Cardiac fibroblast (primary cell): Measurements from ENCODE around the gene PFN3.

Source experiments
- DNase-seq, 2 donors: peaks; one replicate each; pipeline versions ENCODE4 v3.0.0 to v3.0.0-alpha.2; 2010; ENCODE audit warnings: low read depth in 2 of 2
- H3K4me3 ChIP-seq, 2 donors: replicated peaks in 1 of 2; 1 replicate in 1 of 2; 2 replicates in 1 of 2; pipeline ENCODE4 v1.5.1; 2011; ENCODE audit warnings: low read depth in 2 of 2, low read length in 2 of 2, mild to moderate bottlenecking in 2 of 2, moderate library complexity in 1 of 2
- TF ChIP-seq, protein P1 (sequence below): IDR thresholded peaks from one replicate; pipeline ENCODE4 v1.5.1; 2011; ENCODE audit warnings: low read depth, mild to moderate bottlenecking, low read length, inconsistent platforms

The PFN3 gene

GRCh38 chr5:177442066-177442826, 41.8 kb upstream of the PFN3 start:
- H3K4me3 ChIP-seq = no peak overlapping the region
- TF ChIP-seq, protein P1, sequence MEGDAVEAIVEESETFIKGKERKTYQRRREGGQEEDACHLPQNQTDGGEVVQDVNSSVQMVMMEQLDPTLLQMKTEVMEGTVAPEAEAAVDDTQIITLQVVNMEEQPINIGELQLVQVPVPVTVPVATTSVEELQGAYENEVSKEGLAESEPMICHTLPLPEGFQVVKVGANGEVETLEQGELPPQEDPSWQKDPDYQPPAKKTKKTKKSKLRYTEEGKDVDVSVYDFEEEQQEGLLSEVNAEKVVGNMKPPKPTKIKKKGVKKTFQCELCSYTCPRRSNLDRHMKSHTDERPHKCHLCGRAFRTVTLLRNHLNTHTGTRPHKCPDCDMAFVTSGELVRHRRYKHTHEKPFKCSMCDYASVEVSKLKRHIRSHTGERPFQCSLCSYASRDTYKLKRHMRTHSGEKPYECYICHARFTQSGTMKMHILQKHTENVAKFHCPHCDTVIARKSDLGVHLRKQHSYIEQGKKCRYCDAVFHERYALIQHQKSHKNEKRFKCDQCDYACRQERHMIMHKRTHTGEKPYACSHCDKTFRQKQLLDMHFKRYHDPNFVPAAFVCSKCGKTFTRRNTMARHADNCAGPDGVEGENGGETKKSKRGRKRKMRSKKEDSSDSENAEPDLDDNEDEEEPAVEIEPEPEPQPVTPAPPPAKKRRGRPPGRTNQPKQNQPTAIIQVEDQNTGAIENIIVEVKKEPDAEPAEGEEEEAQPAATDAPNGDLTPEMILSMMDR = no peak
- no peak for DNase-seq

- no peak overlapping the region for H3K4me3 ChIP-seq
- DNase-seq = no peak
Observed at GRCh38 chr5:177440990-177441780, 40.7 kb upstream of the PFN3 start.

GRCh38 chr5:177440211-177440989, 39.9 kb upstream of the PFN3 start:
- DNase-seq = no peak
- TF ChIP-seq, protein P1 = no peak
- no peak overlapping the region for H3K4me3 ChIP-seq

More at GRCh38 chr5:177440990-177441780, 40.7 kb upstream of the PFN3 start:
- TF ChIP-seq, protein P1 = no peak

DNA sequence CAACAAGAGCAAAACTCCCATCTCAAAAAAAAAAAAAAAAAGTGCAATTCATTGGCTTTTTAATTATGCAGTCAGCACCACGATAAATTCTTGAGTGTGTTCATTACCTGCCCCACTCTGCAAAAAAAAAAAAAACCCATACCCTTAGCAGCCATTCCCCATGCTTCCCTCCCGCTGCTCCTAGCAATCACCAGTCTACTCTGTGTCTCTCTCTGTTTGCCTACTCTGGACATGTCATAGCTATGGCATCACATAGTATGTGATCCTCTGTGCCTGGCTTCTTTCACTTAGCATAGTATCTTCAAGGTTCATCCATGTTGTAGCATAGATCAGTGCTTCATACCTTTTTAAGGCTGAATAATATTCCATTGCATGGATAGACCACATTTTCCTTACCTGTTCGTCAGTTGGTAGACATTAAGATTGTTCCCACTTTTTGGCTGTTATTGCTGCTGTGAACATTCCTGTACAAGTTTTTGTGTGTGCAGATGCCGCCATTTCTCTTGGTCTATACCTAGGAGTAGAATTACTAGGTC, 39.1 kb upstream of the PFN3 start:
- TF ChIP-seq, protein P1 = no peak
- no peak overlapping the region for H3K4me3 ChIP-seq
- no peak for DNase-seq

DNA sequence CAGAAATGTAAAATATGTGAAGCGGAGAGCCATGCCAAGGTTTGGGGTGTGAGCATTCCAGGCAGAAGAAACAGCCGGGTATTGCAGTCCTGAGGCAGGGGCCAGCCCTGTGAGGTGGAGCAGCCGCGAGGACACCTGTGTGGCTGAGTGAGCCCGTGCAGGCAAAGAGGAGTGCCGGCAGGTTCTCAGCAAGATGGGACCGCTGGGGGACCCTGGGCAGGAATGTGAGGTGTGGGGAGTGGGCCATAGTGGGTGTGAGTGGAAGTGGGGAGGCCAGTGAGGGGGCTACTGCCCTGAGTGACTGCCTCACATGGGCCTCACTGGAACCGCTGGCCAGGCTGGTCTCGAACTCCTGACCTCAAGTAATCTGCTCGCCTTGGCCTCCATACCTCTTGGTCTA, 38.0 kb upstream of the PFN3 start:
- no peak for DNase-seq
- TF ChIP-seq, protein P1 = no peak
- no peak overlapping the region for H3K4me3 ChIP-seq

DNA sequence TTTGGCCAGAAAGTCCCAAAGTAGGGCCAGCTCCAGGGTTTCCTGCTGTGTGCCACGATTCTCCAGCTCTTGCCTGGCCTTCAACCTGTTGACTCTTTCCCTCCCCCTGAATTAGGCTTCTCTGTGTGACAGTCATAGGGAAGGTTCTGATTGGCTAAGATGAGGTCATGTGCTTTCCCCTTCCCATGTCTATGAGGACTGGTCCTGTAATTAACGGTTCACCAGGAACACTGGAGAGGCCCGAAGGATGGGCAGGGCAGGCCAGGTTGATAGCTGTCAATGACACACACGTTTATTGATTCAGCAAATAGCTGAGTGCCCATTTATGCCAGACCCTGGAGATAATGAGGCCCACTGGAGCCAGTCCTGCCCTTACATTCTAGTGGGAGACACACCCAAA, 37.2 kb upstream of the PFN3 start:
- DNase-seq = no peak
- no peak overlapping the region for H3K4me3 ChIP-seq
- TF ChIP-seq, protein P1 = no peak
